Pancreas (tissue), 10 donors: ENCODE results near the gene COL6A1. TPM values are rescaled to one million over a fixed set of nuclear protein-coding genes. Genes with fewer than 3 reads are reported as not detected.

Experiments
- ATAC-seq, 4 donors: fragments of 200-7000 bp; cut with Tn5 transposase; one replicate each; pipeline versions ENCODE4 v1.8.0 to v1.9.1; 2020; ENCODE audit warnings: mild to moderate bottlenecking in 4 of 4, moderate library complexity in 4 of 4
- DNase-seq, 6 donors: peaks; one replicate each; pipeline ENCODE4 v3.0.0-alpha.2; 2020
- FAIRE-seq: peaks from 2 replicates; lab custom pipeline; 2012; peaks lifted over from hg19 to GRCh38; lab: Jason Lieb, UNC
- H3K27ac ChIP-seq, 4 donors: fragments of 200-600 bp; sonication (generic); 1 replicate in 3 of 4; 2 replicates in 1 of 4; pipeline versions ENCODE4 v1.5.0 to v1.8.0; 2020
- H3K27me3 ChIP-seq, 4 donors: fragments of 200-600 bp; one replicate each; pipeline ENCODE4 v1.8.0; 2021
- H3K36me3 ChIP-seq, 3 donors: fragments of 200-600 bp; sonication (generic) in 1 of 3; one replicate each; pipeline versions ENCODE4 v1.5.0 to v1.8.0; 2020 to 2021
- H3K4me1 ChIP-seq, 3 donors: fragments of 200-600 bp; one replicate each; pipeline ENCODE4 v1.8.0; 2021
- H3K4me3 ChIP-seq, 4 donors: fragments of 200-600 bp; sonication (generic) in 2 of 4; one replicate each; pipeline versions ENCODE4 v1.5.0 to v1.8.0; 2020 to 2021
- H3K9me3 ChIP-seq, 4 donors: fragments of 200-600 bp; one replicate each; pipeline ENCODE4 v1.8.0; 2021
- CTCF ChIP-seq, 4 donors: fragments of 200-600 bp; sonication (generic) in 3 of 4; IDR thresholded peaks; one replicate each; pipeline versions ENCODE4 v1.5.0 to v1.8.0; 2021; ENCODE audit warnings: antibody characterized with exemption in 4 of 4
- WGBS, 2 donors: extraction: QIAGEN DNeasy Blood & Tissue Kit; methylation state at CpG; one replicate each; pipeline ENCODE4 v1.1.7; 2013; 5-methylcytosine and 5-hydroxymethylcytosine counted together
- intact Hi-C, 3 donors: fragments of 100-400 bp; cut with DNase I; formaldehyde crosslinking; loops; one replicate each; pipeline versions ENCODE4 v1.11.1 to v1.14.2; 2022
- polyA plus RNA-seq, 2 donors: library from polyadenylated mRNA; stranded (reverse); fragments of 200-250 nt; gene quantifications; one replicate each; pipeline ENCODE4 v1.2.3, GENCODE V29; 2013
- total RNA-seq, 6 donors: library from RNA; stranded (reverse); fragmentation: NEBNext Ultra II Directional in 4 of 6; extraction: Animal tissue kit (Norgen Biotek cat#: 25700) in 4 of 6; gene quantifications; one replicate each; pipeline versions ENCODE4 v1.2.1 to v1.2.4, GENCODE V29; 2021 to 2023
- donor health status: healthy with polysubstance abuse.
- donor health status: DM: no; HTN: no; CAD: no; lungs with moderate emphysema.
- donor health status: DM: no; HTN: no; CAD: no.
- donor health status: control.
- donor health status: control.
- donor health status: Bipolar disorder and iron deficiency.
- donor health status: DM: yes; HTN: yes; CAD: no.
- donor health status: DM: no; HTN: no; CAD: no.
- donor health status: DM: no; HTN: no; CAD: no.
- donor health status: DM: yes; HTN: yes; CAD: no.

COL6A1 gene
- total and polyA plus RNA-seq, 8 donors: 22.9 to 131 (median 61.2) TPM

- H3K36me3 ChIP-seq: no peaks in the 10 kb centered on the region
- no peak overlapping the region for H3K4me3 ChIP-seq
- FAIRE-seq (no peak), DNase-seq (peak in 5 of 6 donors; percentile 1 to 57 (median 24)), ATAC-seq (no peak)
- intact Hi-C loops: no loop called here
- H3K4me1 ChIP-seq: no peaks in the 10 kb centered on the region
- no peaks in the 10 kb centered on the region for H3K9me3 ChIP-seq
- no peak for TF ChIP-seq CTCF (IDR thresholded peaks at IDR 0.05)
- no peak overlapping the region for H3K27ac ChIP-seq
- no peaks in the 10 kb centered on the region for H3K27me3 ChIP-seq
- WGBS, 2 donors: 83% methylated on average over 32 of the region's 32 CpGs
Measured at GRCh38 chr21:45992301-45993209, 11.0 kb downstream of the COL6A1 start.

- ATAC-seq (peak in 1 of 4 donors; percentile 23), FAIRE-seq (no peak), DNase-seq (peak in 5 of 6 donors; percentile 1 to 61 (median 25))
- Histone ChIP-seq H3K4me1 (no peaks in the 10 kb centered on the region), H3K27me3 (no peaks in the 10 kb centered on the region), H3K9me3 (no peaks in the 10 kb centered on the region), H3K4me3 (no peak overlapping the region), H3K27ac (no peak overlapping the region), H3K36me3 (no peaks in the 10 kb centered on the region)
- no peak for TF ChIP-seq CTCF (IDR thresholded peaks at IDR 0.05)
- intact Hi-C loops: no loop called here
- 84 to 89% methylated on average over 43 to 44 of the region's 44 CpGs for WGBS, 2 donors
Measured at GRCh38 chr21:45993210-45994085, 11.9 kb downstream of the COL6A1 start.

GRCh38 chr21:45994086-45994661 lies 12.6 kb downstream of the COL6A1 start:
- WGBS, 2 donors: 90 to 95% methylated on average over 24 of the region's 24 CpGs
- no peak for FAIRE-seq

More at GRCh38 chr21:45994086-45994661, 12.6 kb downstream of the COL6A1 start:
- no peak overlapping the region for H3K4me3 ChIP-seq
- H3K27me3 ChIP-seq: no peaks in the 10 kb centered on the region
- intact Hi-C loops: no loop called here
- no peak for TF ChIP-seq CTCF (IDR thresholded peaks at IDR 0.05)
- peak in 2 of 6 donors; percentile 46 to 47 for DNase-seq
- no peaks in the 10 kb centered on the region for H3K36me3 ChIP-seq
- H3K9me3 ChIP-seq: no peaks in the 10 kb centered on the region
- ATAC-seq: no peak
- no peak overlapping the region for H3K27ac ChIP-seq
- no peaks in the 10 kb centered on the region for H3K4me1 ChIP-seq
